Measurements from ENCODE around the gene HEXD. TPM values are rescaled to one million over a fixed set of nuclear protein-coding genes. Genes with fewer than 3 reads are reported as not detected.

HEXD gene
- total and polyA plus RNA-seq, 2 donors (not counting 3 experiments of a cell fraction or from before 2014, with no cell fraction given) = 12.9 to 18.6 TPM

- no peak overlapping the region for H2AFZ ChIP-seq (ENCODE audit: low read depth, low read length)
These were observed 35.3 kb upstream of the HEXD start for GRCh38 chr17:82382933-82383255.

More at GRCh38 chr17:82382933-82383255, 35.3 kb upstream of the HEXD start:
- H3K9me3 ChIP-seq (replicated peaks; ENCODE audit: control insufficient read depth, insufficient read depth, low read length) = no peaks in the 10 kb centered on the region
- no peaks in the 10 kb centered on the region for H4K20me1 ChIP-seq (replicated peaks; ENCODE audit: control insufficient read depth, extremely low read depth, insufficient read depth, low read length)
- H3K4me3 ChIP-seq (replicated peaks in 1 of 3; ENCODE audit: insufficient read depth in 1 of 3, low read depth in 1 of 3, low read length in 3 of 3) = no peak overlapping the region
- ChIA-PET CTCF (no interaction called here), POLR2A (no interaction called here)
- H3K36me3 ChIP-seq (ENCODE audit: control insufficient read depth in 2 of 2, extremely low read depth in 1 of 2, insufficient read depth in 2 of 2, low read length in 2 of 2) = no peaks in the 10 kb centered on the region
- no peak overlapping the region for H3K9ac ChIP-seq (replicated peaks; ENCODE audit: extremely low read depth, insufficient read depth, low read length)
- BruUV-seq (replicated peaks) = no TSS peak
- FAIRE-seq = no peak
- H3K27ac ChIP-seq (ENCODE audit: insufficient read depth, low read depth, low read length) = no peak overlapping the region
- H3K27me3 ChIP-seq (ENCODE audit: control insufficient read depth in 2 of 2, insufficient read depth in 2 of 2, low read length in 2 of 2) = peaks cover 0 to 1% of the 10 kb centered on the region in 2 experiments
- TF ChIP-seq, protein P1, sequence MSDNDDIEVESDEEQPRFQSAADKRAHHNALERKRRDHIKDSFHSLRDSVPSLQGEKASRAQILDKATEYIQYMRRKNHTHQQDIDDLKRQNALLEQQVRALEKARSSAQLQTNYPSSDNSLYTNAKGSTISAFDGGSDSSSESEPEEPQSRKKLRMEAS (IDR thresholded peaks at IDR 0.05; ENCODE audit: insufficient read depth, insufficient read length) = no peak
- TF ChIP-seq POLR2A (IDR thresholded peaks at IDR 0.05; ENCODE audit: low read depth, low read length) (no peak), MYC (IDR thresholded peaks at IDR 0.05; ENCODE audit: low read depth, low read length) (no peak), FOS (IDR thresholded peaks at IDR 0.05; ENCODE audit: borderline replicate concordance, insufficient read depth, low read length) (no peak), EZH2 (IDR thresholded peaks at IDR 0.05; ENCODE audit: borderline replicate concordance, low read depth, low read length, severe bottlenecking) (no peak), JUN (IDR thresholded peaks at IDR 0.05; ENCODE audit: borderline replicate concordance, insufficient read depth, insufficient read length, low read depth) (no peak), GATA2 (IDR thresholded peaks at IDR 0.05; ENCODE audit: insufficient read depth, insufficient read length, low read depth, low read length) (no peak), CTCF (IDR thresholded peaks at IDR 0.05; ENCODE audit: extremely low read depth in 1 of 2, insufficient read depth in 1 of 2, low read depth in 1 of 2, low read length in 2 of 2) (no peak), POLR2AphosphoS5 (IDR thresholded peaks at IDR 0.05; ENCODE audit: insufficient read depth, low read depth, low read length) (no peak)
- dilution Hi-C loops (cut with MboI; ENCODE audit: extremely low pct_ligation_motif_present, low sequenced_read_pairs) (no loop called here), intact Hi-C loops (cut with micrococcal nuclease) (no loop called here)
- no peak for DNase-seq (ENCODE audit: low read depth, low spot score)
- H3K4me2 ChIP-seq (ENCODE audit: insufficient read depth, low read length) = no peak overlapping the region
- H3K79me2 ChIP-seq (ENCODE audit: control insufficient read depth, insufficient read depth, low read length) = no peaks in the 10 kb centered on the region
- no peaks in the 10 kb centered on the region for H3K4me1 ChIP-seq (ENCODE audit: control insufficient read depth, extremely low read depth, insufficient read depth, low read length)
- no peaks in the 10 kb centered on the region for H3K9me1 ChIP-seq (replicated peaks; ENCODE audit: control insufficient read depth, extremely low read depth, insufficient read depth, low read length)

Data from endothelial cell of umbilical vein (primary cell).